ENCODE measurements around the gene JAG1.
A peak's percentile ranks its signal among the peaks of the same experiment; 100 is the strongest.

The JAG1 gene

GRCh38 chr20:10699489-10699888, 25.7 kb upstream of the JAG1 start:
- DNase-seq = no peak

GRCh38 chr20:10696650-10697049, 22.9 kb upstream of the JAG1 start:
- no peak for DNase-seq

GRCh38 chr20:10689385-10689784, 15.6 kb upstream of the JAG1 start:
- no peak for DNase-seq

GRCh38 chr20:10687895-10688294, 14.1 kb upstream of the JAG1 start:
- no peak for DNase-seq

- DNase-seq = no peak
Observed at GRCh38 chr20:10686356-10687133, 12.7 kb upstream of the JAG1 start.

GRCh38 chr20:10683537-10683936, 9.7 kb upstream of the JAG1 start:
- DNase-seq = no peak

- DNase-seq = no peak
Observed at GRCh38 chr20:10682939-10683338, 9.1 kb upstream of the JAG1 start.

- DNase-seq = no peak
Observed at GRCh38 chr20:10681494-10681893, 7.7 kb upstream of the JAG1 start.

- DNase-seq = no peak
Observed at GRCh38 chr20:10680571-10680970, 6.8 kb upstream of the JAG1 start.

- peak; percentile 58 for DNase-seq
Observed at GRCh38 chr20:10679269-10679668, 5.5 kb upstream of the JAG1 start.

GRCh38 chr20:10676518-10676917, 2.7 kb upstream of the JAG1 start:
- no peak for DNase-seq

- no peak for DNase-seq
Observed at GRCh38 chr20:10675450-10675848, 1.6 kb upstream of the JAG1 start.

- peak; percentile 70 for DNase-seq
Observed at GRCh38 chr20:10674684-10675449, 1.1 kb upstream of the JAG1 start.

GRCh38 chr20:10673176-10673841, 490 bp downstream of the JAG1 start:
- no peak for DNase-seq

GRCh38 chr20:10672624-10673127, 1.1 kb downstream of the JAG1 start:
- peak; percentile 33 for DNase-seq

GRCh38 chr20:10671919-10672623, 1.7 kb downstream of the JAG1 start:
- peak; percentile 35 for DNase-seq

GRCh38 chr20:10671221-10671918, 2.4 kb downstream of the JAG1 start:
- peak; percentile 89 for DNase-seq

GRCh38 chr20:10670501-10671220, 3.1 kb downstream of the JAG1 start:
- DNase-seq = no peak

- DNase-seq = no peak
Observed at GRCh38 chr20:10669843-10670446, 3.9 kb downstream of the JAG1 start.

- DNase-seq = no peak
Observed at GRCh38 chr20:10668677-10669368, 5.0 kb downstream of the JAG1 start.

All from fibroblast of skin of right quadriceps (primary cell).